ENCODE data around the gene RNASEH2A. TPM values are rescaled to one million over a fixed set of nuclear protein-coding genes. Genes with fewer than 3 reads are reported as not detected.

RNASEH2A gene
- total and polyA plus RNA-seq, 12 donors, result 1.8 to 11.5 (median 5.0) TPM

GRCh38 chr19:12792051-12792852 is 14.1 kb upstream of the RNASEH2A start:
- intact Hi-C loops (cut with DNase I), result no loop called here
- DNase-seq, result peak; percentile 77 to 91 (median 82)
- Histone ChIP-seq H3K4me1 (replicated peaks in 1 of 2) (peaks cover 29 to 49% of the 10 kb centered on the region in 2 donors), H3K9me3 (replicated peaks in 1 of 3) (no peaks in the 10 kb centered on the region), H3K27me3 (no peaks in the 10 kb centered on the region), H3K36me3 (replicated peaks in 1 of 2) (no peaks in the 10 kb centered on the region), H3K27ac (peak overlapping the region; percentile 93 to 99 (median 98)), H3K4me3 (peak overlapping the region; percentile 54 to 80 (median 76))
- WGBS, 4 donors, result 0 to 1% (median 0%) methylated on average over 3 to 84 of the region's 84 CpGs
- TF ChIP-seq CTCF (IDR thresholded peaks at IDR 0.05), result peak in 1 of 6 experiments; percentile 5
- peak; percentile 44 to 71 for TF ChIP-seq POLR2A (IDR thresholded peaks at IDR 0.05)

GRCh38 chr19:12792853-12793289 is 13.5 kb upstream of the RNASEH2A start:
- Histone ChIP-seq H3K27ac (peak overlapping the region; percentile 93 to 99 (median 98)), H3K4me1 (replicated peaks in 1 of 2) (peaks cover 28 to 42% of the 10 kb centered on the region in 2 donors), H3K9me3 (replicated peaks in 1 of 3) (no peaks in the 10 kb centered on the region), H3K4me3 (peak overlapping the region; percentile 54 to 80 (median 76)), H3K27me3 (no peaks in the 10 kb centered on the region), H3K36me3 (replicated peaks in 1 of 2) (peaks cover 0 to 2% of the 10 kb centered on the region in 2 donors)
- DNase-seq, result peak in 3 of 7 donors; percentile 55 to 73 (median 57)
- TF ChIP-seq CTCF (IDR thresholded peaks at IDR 0.05), result no peak
- no peak for TF ChIP-seq POLR2A (IDR thresholded peaks at IDR 0.05)
- intact Hi-C loops (cut with DNase I), result no loop called here
- WGBS, 4 donors, result 0 to 2% (median 0%) methylated on average over 18 to 22 of the region's 22 CpGs

- Histone ChIP-seq H3K9me3 (replicated peaks in 1 of 3) (no peaks in the 10 kb centered on the region), H3K27ac (peak overlapping the region; percentile 93 to 99 (median 98)), H3K36me3 (replicated peaks in 1 of 2) (peaks cover 0 to 9% of the 10 kb centered on the region in 2 donors), H3K27me3 (no peaks in the 10 kb centered on the region), H3K4me3 (peak overlapping the region in 3 of 4 donors; percentile 74 to 80 (median 77)), H3K4me1 (replicated peaks in 1 of 2) (peaks cover 21 to 36% of the 10 kb centered on the region in 2 donors)
- DNase-seq, result peak; percentile 95 to 97 (median 96)
- intact Hi-C loops (cut with DNase I), result loop anchor here in 1 of 2 donors (2.0 kb wide), 1 partner anchor 15 kb away; no protein-coding TSS in a partner anchor
- TF ChIP-seq POLR2A (IDR thresholded peaks at IDR 0.05) (peak; percentile 84 to 90), CTCF (IDR thresholded peaks at IDR 0.05) (peak in 2 of 6 experiments; percentile 1 to 16)
- WGBS, 4 donors, result 0 to 1% (median 0%) methylated on average over 8 to 81 of the region's 81 CpGs
These were observed 12.8 kb upstream of the RNASEH2A start for GRCh38 chr19:12793290-12794195.

All from adrenal gland (tissue), 12 donors.